ENCODE results near the gene ANKDD1A. TPM values are rescaled to one million over a fixed set of nuclear protein-coding genes. Genes with fewer than 3 reads are reported as not detected.

The ANKDD1A gene
- total RNA-seq, 1 experiment from 2014 or later, result 8.1 TPM

GRCh38 chr15:64923546-64923945, 11.8 kb downstream of the ANKDD1A start:
- no peak for DNase-seq (ENCODE audit: low read depth)

DNA sequence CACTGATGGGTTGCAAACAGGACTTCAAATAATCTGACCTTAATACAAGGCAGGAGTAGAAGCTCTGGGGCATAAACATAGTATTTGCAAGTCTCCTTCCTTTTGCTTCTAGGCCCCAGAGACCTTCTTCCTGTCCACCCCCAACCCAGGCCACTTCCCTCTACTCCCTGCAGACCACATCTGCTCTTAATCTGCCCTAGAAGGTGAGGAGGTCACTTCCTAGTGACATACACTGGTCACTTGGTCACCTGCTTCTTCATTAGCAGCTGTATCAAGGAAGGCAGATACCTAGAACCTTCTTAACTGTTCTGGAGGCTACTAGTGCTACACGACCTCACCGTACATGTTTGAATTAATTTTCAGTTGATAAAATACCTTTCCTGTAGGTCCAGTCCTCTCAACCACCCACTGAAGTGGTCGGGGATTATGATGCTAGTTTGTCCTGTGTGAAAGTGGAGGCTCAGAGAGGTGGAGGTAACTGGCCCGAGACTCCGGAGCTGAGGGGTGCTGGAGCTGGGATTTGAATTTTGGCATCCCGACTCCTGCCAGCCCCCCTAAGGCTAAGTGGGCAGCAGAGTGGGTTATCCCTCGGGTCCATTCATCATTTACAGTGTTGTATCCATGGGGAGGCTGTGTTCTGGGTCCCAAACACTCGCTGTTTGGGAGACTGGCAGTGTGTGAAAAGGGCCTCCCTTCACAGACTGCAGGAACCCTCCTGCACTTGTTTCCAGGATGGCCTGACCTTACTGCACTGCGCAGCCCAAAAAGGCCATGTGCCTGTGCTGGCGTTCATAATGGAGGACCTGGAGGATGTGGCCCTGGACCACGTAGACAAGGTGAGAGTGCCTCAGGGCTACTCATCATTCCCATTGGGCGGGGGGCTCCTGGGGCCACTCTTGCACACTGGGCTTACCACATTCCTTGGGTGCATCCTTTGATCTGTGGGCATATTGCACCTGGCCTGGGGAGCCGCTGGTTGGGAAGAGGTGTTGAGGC, 13.9 kb downstream of the ANKDD1A start:
- no peak for DNase-seq (ENCODE audit: low read depth)

DNA sequence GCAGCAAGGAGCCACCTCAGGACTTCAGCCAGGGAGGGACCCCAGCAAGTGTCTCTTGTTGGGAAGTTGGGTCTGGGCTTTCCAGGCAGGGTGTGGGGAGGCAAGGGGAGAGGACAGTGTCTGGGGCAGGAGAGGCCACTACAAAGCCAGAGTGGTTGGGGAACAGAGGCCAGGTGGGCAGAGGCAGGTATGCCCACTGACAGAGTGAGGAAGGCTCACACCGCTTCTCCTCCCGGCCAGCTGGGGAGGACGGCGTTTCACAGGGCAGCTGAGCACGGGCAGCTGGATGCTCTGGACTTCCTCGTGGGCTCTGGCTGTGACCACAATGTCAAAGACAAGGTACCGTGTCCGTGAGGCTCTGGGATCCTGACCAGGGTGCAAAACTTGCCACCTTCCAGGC, 15.0 kb downstream of the ANKDD1A start:
- no peak for DNase-seq (ENCODE audit: low read depth)

GRCh38 chr15:64928626-64929220, 17.0 kb downstream of the ANKDD1A start:
- no peak for DNase-seq (ENCODE audit: low read depth)

DNA sequence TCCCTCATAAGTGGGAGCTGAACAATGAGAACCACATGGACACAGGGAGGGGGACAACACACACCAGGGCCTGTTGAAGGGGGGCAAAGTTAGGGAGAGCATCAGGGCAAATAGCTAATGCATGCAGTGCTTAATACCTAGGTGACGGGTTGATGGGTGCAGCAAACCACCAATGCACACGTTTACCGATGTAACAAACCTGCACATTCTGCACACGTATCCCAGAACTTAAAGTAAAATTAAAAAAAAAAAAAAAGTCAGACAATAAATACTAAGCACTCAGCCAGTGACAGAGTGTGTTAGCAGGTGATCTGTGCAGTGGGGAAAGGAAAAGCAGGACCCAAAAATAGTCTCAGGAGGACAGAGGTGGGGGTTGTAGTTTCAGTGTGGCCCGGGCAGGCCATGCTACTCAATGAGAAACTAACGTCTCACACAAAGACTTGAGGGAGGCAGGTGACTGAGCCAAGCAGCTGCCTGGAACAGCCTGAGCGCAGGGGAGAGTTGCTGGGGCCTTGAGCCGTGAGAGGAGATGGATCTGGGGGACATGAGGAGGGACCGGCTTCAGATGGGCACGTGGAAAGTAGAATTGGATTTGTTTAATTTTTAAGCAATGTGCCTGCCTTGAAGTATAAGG, 18.4 kb downstream of the ANKDD1A start:
- no peak for DNase-seq (ENCODE audit: low read depth)

GRCh38 chr15:64930778-64931371, 19.2 kb downstream of the ANKDD1A start:
- peak; percentile 79 for DNase-seq (ENCODE audit: low read depth)

GRCh38 chr15:64931381-64931780, 19.7 kb downstream of the ANKDD1A start:
- no peak for DNase-seq (ENCODE audit: low read depth)

DNA sequence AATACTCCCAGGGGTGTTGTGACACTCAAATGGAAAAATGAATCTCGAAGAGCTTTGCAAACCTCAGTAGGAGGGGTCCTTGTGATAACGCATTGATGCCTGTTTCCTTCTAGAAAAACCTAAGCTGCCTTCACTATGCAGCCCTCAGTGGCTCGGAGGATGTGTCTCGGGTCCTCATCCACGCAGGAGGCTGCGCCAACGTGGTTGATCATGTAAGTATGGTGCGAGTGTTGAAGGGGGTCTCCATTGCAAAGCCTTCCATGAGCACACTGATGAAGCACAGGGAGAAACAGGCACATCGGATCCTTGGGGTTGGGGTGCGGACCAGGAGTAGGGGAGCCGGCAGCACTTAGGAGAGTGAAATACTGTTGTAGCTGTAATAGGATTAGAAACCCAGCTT, 22.3 kb downstream of the ANKDD1A start:
- no peak for DNase-seq (ENCODE audit: low read depth)

- no peak for DNase-seq (ENCODE audit: low read depth)
These were observed 26.5 kb downstream of the ANKDD1A start for GRCh38 chr15:64938192-64938591.

DNA sequence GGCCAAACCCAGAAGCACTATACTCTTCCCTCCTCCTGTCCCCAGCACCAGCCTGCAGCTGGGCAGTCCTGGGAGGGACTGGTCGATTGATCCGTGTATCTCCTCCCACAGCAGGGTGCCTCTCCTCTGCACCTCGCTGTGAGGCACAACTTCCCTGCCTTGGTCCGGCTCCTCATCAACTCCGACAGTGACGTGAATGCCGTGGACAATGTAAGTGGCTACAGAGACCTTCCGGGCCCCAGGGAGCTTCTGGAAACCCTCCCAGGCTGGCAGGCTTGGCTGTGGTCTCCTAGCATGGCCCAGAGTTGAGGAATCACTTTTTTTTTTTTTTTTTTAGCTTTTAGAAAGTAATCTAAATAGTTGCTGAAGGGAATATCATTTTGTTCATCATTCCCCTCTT, 30.7 kb downstream of the ANKDD1A start:
- DNase-seq (ENCODE audit: low read depth), result no peak

GRCh38 chr15:64943512-64944225, 32.0 kb downstream of the ANKDD1A start:
- DNase-seq (ENCODE audit: low read depth), result no peak

DNA sequence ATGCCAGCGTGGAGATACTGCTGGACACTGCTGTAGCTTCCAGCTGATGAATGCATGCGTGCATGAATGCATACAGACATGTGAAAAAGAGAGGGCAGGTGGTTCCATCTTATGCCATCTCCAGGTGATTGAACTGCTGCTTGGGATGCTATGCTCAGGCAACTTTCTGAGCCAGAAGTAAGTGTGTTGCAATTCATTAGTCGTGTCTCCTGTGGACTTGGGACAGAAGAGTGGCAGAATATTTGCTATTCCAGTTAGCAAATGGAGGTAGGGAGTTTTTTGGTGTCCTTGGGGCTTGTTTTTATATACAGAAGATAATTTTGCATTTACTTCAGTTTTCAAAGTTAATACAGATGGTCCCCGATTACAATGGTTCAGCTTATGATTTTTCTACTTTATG, 33.3 kb downstream of the ANKDD1A start:
- DNase-seq (ENCODE audit: low read depth), result no peak

- no peak for DNase-seq (ENCODE audit: low read depth)
These were observed 35.5 kb downstream of the ANKDD1A start for GRCh38 chr15:64947211-64947610.

GRCh38 chr15:64948916-64949315, 37.2 kb downstream of the ANKDD1A start:
- no peak for DNase-seq (ENCODE audit: low read depth)

GRCh38 chr15:64949383-64950186, 37.9 kb downstream of the ANKDD1A start:
- DNase-seq (ENCODE audit: low read depth), result no peak

DNA sequence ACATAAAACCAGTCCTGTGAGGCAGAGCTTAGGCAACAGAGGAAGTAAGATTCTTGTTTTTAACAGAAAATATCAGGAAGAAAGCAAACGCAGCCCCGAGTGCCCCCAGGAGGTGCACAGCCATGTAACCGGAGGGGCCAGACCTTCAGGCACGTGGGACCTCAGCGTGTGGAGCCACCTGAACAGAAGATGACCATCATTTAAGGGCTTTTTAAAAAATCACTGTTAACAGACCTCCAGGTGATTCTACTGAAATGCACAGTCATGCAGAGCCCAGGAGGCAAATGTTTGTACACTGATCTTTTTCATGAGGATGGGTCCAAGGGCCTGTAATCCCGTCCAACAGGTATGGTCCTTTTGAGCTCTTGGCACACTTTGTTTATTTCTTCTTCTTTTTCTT, 39.2 kb downstream of the ANKDD1A start:
- no peak for DNase-seq (ENCODE audit: low read depth)

GRCh38 chr15:64951777-64952418, 40.2 kb downstream of the ANKDD1A start:
- DNase-seq (ENCODE audit: low read depth), result no peak

DNA sequence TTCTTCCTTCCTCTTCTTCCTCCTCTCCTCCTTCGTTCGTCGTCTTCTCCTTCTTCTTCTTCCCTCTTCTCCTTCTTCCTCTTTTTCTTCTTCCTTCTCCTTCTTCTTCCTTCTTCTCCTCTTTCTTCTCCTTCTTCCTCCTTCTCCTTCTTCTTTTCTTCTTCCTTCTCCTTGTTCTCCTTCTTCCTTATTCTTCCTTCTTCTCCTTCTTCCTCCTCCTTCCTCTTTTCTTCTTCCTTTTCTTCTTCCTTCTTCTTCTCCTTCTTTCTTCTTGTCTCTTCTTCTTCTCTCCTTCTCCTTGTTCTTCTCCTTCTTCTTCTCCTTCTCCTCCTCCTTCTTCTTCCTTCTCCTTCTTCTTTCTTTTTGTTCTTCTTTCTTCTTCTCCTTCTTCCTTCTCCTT, 42.7 kb downstream of the ANKDD1A start:
- DNase-seq (ENCODE audit: low read depth), result no peak

GRCh38 chr15:64959128-64959527, 47.4 kb downstream of the ANKDD1A start:
- DNase-seq (ENCODE audit: low read depth), result no peak

GRCh38 chr15:64960153-64960552, 48.5 kb downstream of the ANKDD1A start:
- DNase-seq (ENCODE audit: low read depth), result no peak
